SK-N-SH (cell line): ENCODE measurements around the gene MYO9A.
"Not testable (repeated sequence)": the region's sequence is repeated elsewhere in the genome, so short reads cannot be mapped to it uniquely, and the experiment has no call there.

ENCODE experiments used
- EP300 ChIP-seq, 2 experiments: IDR thresholded peaks; 2 replicates each; pipeline versions ENCODE4 v1.4.0 to v1.6.1; 2012; ENCODE audit warnings: borderline replicate concordance in 1 of 2, low read depth in 1 of 2, low read length in 1 of 2
- EZH2phosphoT487 ChIP-seq: fragments of 200-600 bp; sonication (generic); IDR thresholded peaks from 2 replicates; pipeline ENCODE4 v1.6.1; 2017; ENCODE audit warnings: low read depth, mixed run types, mild to moderate bottlenecking, antibody characterized with exemption, moderate library complexity, borderline replicate concordance
- GABPA ChIP-seq: IDR thresholded peaks from 2 replicates; pipeline ENCODE4 v1.4.0; 2012; ENCODE audit warnings: low read depth, mild to moderate bottlenecking
- JUND ChIP-seq: IDR thresholded peaks from 2 replicates; pipeline ENCODE4 v1.4.0; 2012
- MXI1 ChIP-seq: IDR thresholded peaks from 2 replicates; pipeline ENCODE4 v1.6.1; 2012; ENCODE audit warnings: mild to moderate bottlenecking, low read depth, low read length, improper control_type of control experiment
- TAF1 ChIP-seq: IDR thresholded peaks from 2 replicates; pipeline ENCODE4 v1.6.1; 2012; ENCODE audit warnings: low read depth, mild to moderate bottlenecking, low read length, moderate library complexity, borderline replicate concordance
- TF ChIP-seq, protein P1 (sequence below): fragments of 200-600 bp; sonication (generic); IDR thresholded peaks from 2 replicates; pipeline ENCODE4 v1.6.1; 2017; ENCODE audit warnings: antibody characterized with exemption, mild to moderate bottlenecking, moderate library complexity
- TF ChIP-seq, protein P2 (sequence below): IDR thresholded peaks from 2 replicates; pipeline ENCODE4 v1.4.0; 2012; ENCODE audit warnings: low read depth, borderline replicate concordance
- TF ChIP-seq, protein P3 (sequence below): IDR thresholded peaks from 2 replicates; pipeline ENCODE4 v1.6.1; 2012; ENCODE audit warnings: mild to moderate bottlenecking, low read depth, low read length, moderate library complexity

DNA sequence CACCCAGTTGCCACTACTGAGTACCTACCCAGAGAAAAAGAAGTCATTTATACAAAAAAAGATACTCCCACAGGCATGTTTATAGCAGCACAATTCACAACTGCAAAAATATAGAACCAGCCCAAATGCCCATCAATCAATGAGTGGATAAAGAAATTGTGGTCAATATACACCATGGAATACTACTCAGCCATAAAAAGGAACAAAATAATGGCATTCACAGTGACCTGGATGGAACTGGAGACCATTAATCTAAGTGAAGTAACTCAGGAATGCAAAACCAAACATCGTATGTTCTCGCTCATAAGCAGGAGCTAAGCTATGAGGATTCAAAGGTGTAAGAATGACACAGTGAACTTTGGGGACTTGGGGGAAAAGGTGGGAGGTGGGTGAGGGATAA lies 61.7 kb downstream of the MYO9A start:
- not testable (repeated sequence) for TF ChIP-seq EP300 (IDR thresholded peaks at IDR 0.05; ENCODE audit: borderline replicate concordance in 1 of 2, low read depth in 1 of 2, low read length in 1 of 2); EZH2phosphoT487; MXI1; TAF1; JUND; GABPA
- TF ChIP-seq, protein P1, sequence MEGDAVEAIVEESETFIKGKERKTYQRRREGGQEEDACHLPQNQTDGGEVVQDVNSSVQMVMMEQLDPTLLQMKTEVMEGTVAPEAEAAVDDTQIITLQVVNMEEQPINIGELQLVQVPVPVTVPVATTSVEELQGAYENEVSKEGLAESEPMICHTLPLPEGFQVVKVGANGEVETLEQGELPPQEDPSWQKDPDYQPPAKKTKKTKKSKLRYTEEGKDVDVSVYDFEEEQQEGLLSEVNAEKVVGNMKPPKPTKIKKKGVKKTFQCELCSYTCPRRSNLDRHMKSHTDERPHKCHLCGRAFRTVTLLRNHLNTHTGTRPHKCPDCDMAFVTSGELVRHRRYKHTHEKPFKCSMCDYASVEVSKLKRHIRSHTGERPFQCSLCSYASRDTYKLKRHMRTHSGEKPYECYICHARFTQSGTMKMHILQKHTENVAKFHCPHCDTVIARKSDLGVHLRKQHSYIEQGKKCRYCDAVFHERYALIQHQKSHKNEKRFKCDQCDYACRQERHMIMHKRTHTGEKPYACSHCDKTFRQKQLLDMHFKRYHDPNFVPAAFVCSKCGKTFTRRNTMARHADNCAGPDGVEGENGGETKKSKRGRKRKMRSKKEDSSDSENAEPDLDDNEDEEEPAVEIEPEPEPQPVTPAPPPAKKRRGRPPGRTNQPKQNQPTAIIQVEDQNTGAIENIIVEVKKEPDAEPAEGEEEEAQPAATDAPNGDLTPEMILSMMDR, result not testable (repeated sequence)
- TF ChIP-seq, protein P2, sequence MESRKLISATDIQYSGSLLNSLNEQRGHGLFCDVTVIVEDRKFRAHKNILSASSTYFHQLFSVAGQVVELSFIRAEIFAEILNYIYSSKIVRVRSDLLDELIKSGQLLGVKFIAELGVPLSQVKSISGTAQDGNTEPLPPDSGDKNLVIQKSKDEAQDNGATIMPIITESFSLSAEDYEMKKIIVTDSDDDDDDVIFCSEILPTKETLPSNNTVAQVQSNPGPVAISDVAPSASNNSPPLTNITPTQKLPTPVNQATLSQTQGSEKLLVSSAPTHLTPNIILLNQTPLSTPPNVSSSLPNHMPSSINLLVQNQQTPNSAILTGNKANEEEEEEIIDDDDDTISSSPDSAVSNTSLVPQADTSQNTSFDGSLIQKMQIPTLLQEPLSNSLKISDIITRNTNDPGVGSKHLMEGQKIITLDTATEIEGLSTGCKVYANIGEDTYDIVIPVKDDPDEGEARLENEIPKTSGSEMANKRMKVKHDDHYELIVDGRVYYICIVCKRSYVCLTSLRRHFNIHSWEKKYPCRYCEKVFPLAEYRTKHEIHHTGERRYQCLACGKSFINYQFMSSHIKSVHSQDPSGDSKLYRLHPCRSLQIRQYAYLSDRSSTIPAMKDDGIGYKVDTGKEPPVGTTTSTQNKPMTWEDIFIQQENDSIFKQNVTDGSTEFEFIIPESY, result not testable (repeated sequence)
- TF ChIP-seq, protein P3, sequence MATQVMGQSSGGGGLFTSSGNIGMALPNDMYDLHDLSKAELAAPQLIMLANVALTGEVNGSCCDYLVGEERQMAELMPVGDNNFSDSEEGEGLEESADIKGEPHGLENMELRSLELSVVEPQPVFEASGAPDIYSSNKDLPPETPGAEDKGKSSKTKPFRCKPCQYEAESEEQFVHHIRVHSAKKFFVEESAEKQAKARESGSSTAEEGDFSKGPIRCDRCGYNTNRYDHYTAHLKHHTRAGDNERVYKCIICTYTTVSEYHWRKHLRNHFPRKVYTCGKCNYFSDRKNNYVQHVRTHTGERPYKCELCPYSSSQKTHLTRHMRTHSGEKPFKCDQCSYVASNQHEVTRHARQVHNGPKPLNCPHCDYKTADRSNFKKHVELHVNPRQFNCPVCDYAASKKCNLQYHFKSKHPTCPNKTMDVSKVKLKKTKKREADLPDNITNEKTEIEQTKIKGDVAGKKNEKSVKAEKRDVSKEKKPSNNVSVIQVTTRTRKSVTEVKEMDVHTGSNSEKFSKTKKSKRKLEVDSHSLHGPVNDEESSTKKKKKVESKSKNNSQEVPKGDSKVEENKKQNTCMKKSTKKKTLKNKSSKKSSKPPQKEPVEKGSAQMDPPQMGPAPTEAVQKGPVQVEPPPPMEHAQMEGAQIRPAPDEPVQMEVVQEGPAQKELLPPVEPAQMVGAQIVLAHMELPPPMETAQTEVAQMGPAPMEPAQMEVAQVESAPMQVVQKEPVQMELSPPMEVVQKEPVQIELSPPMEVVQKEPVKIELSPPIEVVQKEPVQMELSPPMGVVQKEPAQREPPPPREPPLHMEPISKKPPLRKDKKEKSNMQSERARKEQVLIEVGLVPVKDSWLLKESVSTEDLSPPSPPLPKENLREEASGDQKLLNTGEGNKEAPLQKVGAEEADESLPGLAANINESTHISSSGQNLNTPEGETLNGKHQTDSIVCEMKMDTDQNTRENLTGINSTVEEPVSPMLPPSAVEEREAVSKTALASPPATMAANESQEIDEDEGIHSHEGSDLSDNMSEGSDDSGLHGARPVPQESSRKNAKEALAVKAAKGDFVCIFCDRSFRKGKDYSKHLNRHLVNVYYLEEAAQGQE, result not testable (repeated sequence)
